Nephron progenitor cell (in vitro differentiated cells): ENCODE results near the gene SLC23A1.

ENCODE experiments used
- DNase-seq: peaks from one replicate; pipeline ENCODE4 v3.0.0; 2021
- H3K27ac Mint-ChIP-seq: 2 replicates; pipeline ENCODE4 v1.8.0; 2021; ENCODE audit warnings: mild to moderate bottlenecking, moderate library complexity, mixed read lengths
- H3K27me3 Mint-ChIP-seq: 2 replicates; pipeline ENCODE4 v1.8.0; 2021; ENCODE audit warnings: mild to moderate bottlenecking, low read depth, mixed read lengths; ENCODE audit not compliant: poor library complexity
- H3K36me3 Mint-ChIP-seq: 2 replicates; pipeline ENCODE4 v1.8.0; 2021; ENCODE audit warnings: low read depth, mixed read lengths
- H3K4me1 Mint-ChIP-seq: 2 replicates; pipeline ENCODE4 v1.8.0; 2021; ENCODE audit warnings: mixed read lengths
- H3K4me3 Mint-ChIP-seq: 2 replicates; pipeline ENCODE4 v1.8.0; 2021; ENCODE audit warnings: mild to moderate bottlenecking, moderate library complexity, mixed read lengths
- H3K9me3 Mint-ChIP-seq: 2 replicates; pipeline ENCODE4 v1.8.0; 2021; ENCODE audit warnings: mild to moderate bottlenecking, moderate library complexity, mixed read lengths
- CTCF ChIP-seq: fragments of 200-600 bp; sonication (generic); IDR thresholded peaks from 2 replicates; pipeline ENCODE4 v1.5.0; 2021; ENCODE audit warnings: antibody characterized with exemption

Gene SLC23A1

GRCh38 chr5:139386050-139386438 is 2.9 kb upstream of the SLC23A1 start:
- H3K4me1 Mint-ChIP-seq: peaks cover 20% of the 10 kb centered on the region
- no peak for DNase-seq
- no peaks in the 10 kb centered on the region for H3K9me3 Mint-ChIP-seq
- no peaks in the 10 kb centered on the region for H3K36me3 Mint-ChIP-seq
- no peak overlapping the region for H3K27ac Mint-ChIP-seq
- no peak overlapping the region for H3K4me3 Mint-ChIP-seq
- TF ChIP-seq CTCF: no peak
- peaks cover 4% of the 10 kb centered on the region for H3K27me3 Mint-ChIP-seq

GRCh38 chr5:139385061-139386049 is 2.3 kb upstream of the SLC23A1 start:
- no peaks in the 10 kb centered on the region for H3K27me3 Mint-ChIP-seq
- TF ChIP-seq CTCF: no peak
- no peaks in the 10 kb centered on the region for H3K9me3 Mint-ChIP-seq
- DNase-seq: no peak
- no peak overlapping the region for H3K27ac Mint-ChIP-seq
- peaks cover 19% of the 10 kb centered on the region for H3K4me1 Mint-ChIP-seq
- H3K4me3 Mint-ChIP-seq: no peak overlapping the region
- no peaks in the 10 kb centered on the region for H3K36me3 Mint-ChIP-seq

GRCh38 chr5:139384591-139385051 is 1.5 kb upstream of the SLC23A1 start:
- Mint-ChIP-seq H3K27ac (no peak overlapping the region), H3K4me3 (no peak overlapping the region), H3K9me3 (no peaks in the 10 kb centered on the region), H3K4me1 (peaks cover 27% of the 10 kb centered on the region), H3K27me3 (no peaks in the 10 kb centered on the region), H3K36me3 (no peaks in the 10 kb centered on the region)
- no peak for DNase-seq
- no peak for TF ChIP-seq CTCF

- DNase-seq: no peak
- H3K27me3 Mint-ChIP-seq: no peaks in the 10 kb centered on the region
- no peak overlapping the region for H3K4me3 Mint-ChIP-seq
- TF ChIP-seq CTCF: no peak
- no peaks in the 10 kb centered on the region for H3K9me3 Mint-ChIP-seq
- no peaks in the 10 kb centered on the region for H3K36me3 Mint-ChIP-seq
- H3K4me1 Mint-ChIP-seq: peaks cover 31% of the 10 kb centered on the region
- no peak overlapping the region for H3K27ac Mint-ChIP-seq
These were observed 995 bp upstream of the SLC23A1 start for GRCh38 chr5:139383993-139384590.

- H3K27ac Mint-ChIP-seq: no peak overlapping the region
- H3K36me3 Mint-ChIP-seq: no peaks in the 10 kb centered on the region
- no peaks in the 10 kb centered on the region for H3K27me3 Mint-ChIP-seq
- no peak for DNase-seq
- H3K4me1 Mint-ChIP-seq: peaks cover 23% of the 10 kb centered on the region
- H3K9me3 Mint-ChIP-seq: no peaks in the 10 kb centered on the region
- H3K4me3 Mint-ChIP-seq: no peak overlapping the region
- no peak for TF ChIP-seq CTCF
These were observed 290 bp downstream of the SLC23A1 start for GRCh38 chr5:139382807-139383206.
